GM18517 (cell line): ENCODE results near the gene SLC22A5.
"Not testable (repeated sequence)": the region's sequence is repeated elsewhere in the genome, so short reads cannot be mapped to it uniquely, and the experiment has no call there.

Source experiments
- ATAC-seq: cut with Tn5 transposase; IDR thresholded peaks from one replicate; pipeline ENCODE4 v1.9.1; 2021; ENCODE audit warnings: mild to moderate bottlenecking, moderate library complexity; ENCODE audit not compliant: unreplicated experiment

Gene SLC22A5

DNA sequence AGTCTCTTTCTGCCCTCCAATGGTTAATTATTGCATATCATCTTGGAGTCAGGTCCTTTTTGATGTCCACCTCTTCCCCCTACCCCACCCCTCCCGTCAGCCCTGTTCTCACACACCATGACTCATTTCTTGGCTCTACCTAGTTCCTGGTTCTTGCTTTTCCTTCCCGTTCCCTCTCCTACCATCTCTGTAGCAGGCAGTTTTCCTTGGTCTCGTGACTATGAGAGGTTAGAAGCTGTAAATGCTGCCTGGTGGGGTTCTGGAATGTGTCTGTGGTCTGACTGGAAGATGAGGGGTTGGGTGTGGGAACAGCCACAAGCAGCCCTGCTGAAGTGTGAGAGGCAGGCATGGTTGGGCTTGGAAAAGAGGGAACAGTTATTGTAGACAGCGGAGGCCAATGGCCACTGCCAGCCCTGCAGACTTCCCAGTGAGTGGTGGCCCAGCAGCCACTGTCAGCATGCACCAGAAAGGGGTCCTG, 18.2 kb downstream of the SLC22A5 start:
- ATAC-seq: no peak

DNA sequence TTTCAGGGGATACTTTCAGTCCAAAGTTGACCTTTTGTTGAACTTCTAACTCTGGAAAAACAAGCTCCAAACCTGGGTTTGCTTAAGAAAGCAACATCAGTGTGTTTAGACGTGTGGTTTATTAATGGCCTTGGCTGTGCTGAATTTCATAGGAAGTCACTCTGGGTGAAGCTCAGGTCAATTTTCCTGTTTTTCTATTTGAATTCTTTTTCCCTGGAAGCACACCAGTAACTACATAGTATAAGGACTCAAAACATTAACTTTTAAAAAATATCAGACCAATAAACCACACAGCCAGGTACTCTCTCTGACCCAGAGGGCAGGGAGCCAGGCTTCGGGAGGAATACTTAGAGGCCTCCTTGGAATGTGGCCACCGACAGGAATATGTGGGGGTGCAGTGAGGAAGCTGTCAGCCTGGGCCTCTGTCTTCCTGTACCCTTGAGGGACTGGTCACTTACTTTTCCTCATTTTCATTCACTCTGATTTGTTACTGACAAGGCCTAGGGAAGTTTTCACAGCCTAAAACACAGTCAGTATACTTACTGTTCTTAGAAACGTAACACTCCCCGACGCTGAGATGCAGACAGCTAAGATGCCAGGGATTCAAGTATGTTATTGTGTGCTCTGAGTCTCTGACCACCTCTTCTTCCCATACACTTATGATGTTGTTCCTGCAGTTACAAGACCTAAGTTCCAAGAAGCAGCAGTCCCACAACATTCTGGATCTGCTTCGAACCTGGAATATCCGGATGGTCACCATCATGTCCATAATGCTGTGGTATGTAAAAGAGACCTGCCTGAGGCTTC, 18.9 kb downstream of the SLC22A5 start:
- ATAC-seq: no peak

DNA sequence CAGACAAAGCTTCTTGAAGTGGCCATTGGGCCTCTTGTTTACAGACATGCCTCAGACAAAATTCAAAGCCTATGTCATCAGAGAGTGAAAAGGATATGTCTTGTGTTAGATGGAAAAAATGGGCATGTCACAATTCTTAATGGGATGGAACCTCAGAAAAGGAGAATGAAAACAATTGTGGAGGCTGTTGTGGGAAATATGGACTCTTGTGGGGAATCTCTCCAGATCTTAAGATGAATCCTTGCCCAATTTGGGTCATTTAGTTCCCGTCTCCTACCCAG, 19.5 kb downstream of the SLC22A5 start:
- no peak for ATAC-seq

DNA sequence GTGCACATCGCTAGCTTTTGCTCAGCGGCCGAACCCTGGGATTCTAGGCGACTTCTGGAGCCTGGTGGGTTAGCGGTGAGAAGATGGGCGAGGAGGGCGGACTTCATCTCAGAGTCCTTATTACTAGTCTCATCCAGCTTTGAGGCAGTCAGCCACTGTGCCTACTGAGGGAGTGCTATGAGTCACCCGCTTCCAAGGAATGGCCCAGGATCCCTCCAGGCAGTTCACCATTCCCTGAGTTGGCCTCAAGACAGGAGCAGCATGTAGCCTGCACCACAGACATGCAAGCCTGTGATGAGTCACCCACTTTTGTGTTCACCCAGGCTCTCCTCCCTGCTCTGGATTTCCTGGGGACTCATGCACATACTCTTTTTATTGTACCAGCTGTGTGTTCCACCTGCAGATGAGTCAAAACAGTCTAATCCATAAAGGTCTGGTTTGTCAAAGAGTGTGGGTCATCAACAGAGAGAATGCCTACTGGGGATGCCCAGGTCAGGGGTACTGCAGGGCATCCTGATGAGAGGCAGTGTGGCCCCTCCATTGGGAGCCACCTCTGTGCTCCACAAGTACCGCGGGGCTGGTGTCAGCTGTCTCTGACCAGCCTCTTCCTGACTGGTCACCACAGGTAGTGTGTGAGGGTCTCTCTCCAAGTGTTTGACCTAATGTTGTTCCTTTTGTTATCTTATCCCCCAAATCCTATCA, 20.2 kb downstream of the SLC22A5 start:
- ATAC-seq: no peak

DNA sequence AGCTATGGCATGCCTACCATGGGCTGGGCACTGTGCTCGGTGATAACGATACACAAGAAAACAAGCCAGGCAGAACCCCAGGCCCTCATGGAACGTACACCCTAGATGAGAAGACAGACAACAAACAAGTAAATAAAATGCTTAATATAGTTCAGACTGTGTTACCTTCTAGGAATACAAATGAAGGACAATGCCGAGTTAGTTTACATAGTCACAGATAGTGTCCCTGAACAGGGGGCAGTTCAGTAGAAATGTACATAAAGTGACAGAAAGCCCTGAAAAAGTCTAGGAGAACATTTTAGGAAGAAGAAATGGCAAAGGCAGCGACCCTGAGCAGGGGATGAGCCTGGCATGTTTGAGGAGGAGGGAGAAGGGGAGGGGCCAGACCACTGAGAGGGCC, 21.7 kb downstream of the SLC22A5 start:
- no peak for ATAC-seq

DNA sequence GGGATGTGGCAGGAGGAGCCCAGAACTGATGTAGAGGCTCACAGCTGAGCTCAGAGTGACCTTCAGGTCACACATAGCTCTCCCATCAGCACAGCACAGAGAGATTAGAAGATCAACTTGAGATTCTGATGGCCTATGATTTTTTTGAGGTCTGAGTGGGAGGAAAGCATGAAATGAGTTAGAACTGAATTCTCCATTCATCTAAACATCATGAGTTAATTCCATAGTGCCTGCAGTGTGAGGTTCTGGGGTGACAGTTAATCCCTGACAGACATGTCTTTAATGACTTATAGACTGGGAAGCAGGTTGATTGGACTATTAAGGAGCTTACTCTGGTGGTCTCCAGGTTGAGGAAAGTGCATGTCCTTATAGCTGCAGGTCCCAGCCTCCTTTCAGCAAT, 22.4 kb downstream of the SLC22A5 start:
- ATAC-seq: no peak

DNA sequence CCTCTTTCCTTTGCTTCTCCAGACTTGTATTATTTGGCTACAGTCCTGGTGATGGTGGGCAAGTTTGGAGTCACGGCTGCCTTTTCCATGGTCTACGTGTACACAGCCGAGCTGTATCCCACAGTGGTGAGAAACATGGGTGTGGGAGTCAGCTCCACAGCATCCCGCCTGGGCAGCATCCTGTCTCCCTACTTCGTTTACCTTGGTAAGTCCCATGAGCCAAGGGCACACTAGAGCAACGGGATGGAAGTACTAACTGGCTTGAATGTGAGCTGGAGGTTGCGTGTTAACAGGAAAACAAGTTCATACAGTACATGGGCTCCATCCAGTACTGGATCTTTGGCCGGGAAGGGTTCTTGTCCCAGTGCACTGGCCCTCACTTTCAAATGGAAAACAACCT, 22.9 kb downstream of the SLC22A5 start:
- ATAC-seq: no peak

DNA sequence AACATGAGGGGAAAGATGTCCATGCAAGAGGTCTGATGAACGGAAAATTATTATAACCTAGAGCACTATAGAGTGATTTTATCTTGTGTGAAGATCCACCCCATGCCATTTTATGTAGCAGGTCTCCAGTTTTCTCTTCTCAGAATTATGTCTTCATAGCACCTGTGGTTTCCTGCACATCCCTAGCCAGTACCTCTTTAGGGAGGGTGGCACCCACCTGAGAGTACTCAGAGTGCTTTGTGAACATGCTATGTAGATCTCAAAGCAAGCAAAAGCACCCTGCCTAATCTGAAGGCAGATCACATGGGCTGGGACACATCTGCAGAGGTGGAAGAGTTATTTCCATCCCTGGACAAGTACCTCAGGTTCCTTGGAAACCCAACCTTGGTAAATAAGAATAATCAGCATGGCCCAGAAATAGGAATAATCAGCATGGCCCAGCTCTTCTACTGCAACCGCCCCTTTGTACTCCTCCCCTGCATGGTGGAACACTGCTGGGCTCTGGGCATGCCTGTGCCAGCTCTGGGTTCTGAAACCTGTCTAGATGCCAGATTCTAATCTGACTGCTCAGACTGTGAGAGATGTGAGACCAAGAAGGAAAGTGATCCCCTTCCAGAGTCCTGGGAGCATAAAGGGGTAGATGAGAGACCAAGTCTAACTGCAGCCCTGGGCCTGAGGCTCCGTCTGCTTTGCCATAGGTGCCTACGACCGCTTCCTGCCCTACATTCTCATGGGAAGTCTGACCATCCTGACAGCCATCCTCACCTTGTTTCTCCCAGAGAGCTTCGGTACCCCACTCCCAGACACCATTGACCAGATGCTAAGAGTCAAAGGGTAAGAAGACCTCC, 23.7 kb downstream of the SLC22A5 start:
- no peak for ATAC-seq

DNA sequence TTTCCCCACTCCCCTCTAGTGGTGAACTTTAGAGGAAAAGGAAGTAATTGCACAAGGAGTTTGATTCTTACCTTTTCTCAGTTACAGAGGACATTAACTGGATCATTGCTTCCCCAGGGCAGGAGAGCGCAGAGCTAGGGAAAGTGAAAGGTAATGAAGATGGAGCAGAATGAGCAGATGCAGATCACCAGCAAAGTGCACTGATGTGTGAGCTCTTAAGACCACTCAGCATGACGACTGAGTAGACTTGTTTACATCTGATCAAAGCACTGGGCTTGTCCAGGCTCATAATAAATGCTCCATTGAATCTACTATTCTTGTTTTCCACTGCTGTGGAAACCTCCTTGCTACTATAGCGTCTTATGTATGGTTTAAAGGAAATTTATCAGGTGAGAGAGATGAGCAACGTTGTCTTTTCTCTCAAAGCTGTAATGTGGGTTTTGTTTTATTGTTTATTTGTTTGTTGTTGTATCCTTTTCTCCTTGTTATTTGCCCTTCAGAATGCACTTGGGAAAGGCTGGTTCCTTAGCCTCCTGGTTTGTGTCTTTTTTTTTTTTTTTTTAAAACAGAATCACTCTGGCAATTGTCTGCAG, 25.3 kb downstream of the SLC22A5 start:
- no peak for ATAC-seq

DNA sequence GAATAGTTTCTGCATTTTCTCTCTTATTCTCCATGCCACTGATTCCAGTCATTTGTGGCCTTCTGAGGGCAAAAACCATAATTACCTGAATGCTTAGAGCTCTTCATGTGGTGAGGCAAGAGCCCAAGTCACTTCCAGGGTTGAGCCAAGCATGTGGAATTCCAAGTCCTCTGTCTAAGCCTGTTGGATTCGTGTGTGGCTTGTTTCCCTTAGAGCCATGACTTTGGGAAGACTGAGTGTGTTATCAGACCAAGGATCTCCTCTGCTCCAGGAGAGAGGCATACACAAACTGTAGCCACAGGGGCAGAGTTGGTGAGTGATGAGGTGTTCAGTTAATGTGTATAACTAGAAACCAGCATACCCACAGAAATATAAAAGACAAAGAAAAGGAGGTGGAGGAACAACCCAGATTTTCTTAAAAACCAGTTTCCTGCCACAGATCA, 27.1 kb downstream of the SLC22A5 start:
- ATAC-seq: no peak

DNA sequence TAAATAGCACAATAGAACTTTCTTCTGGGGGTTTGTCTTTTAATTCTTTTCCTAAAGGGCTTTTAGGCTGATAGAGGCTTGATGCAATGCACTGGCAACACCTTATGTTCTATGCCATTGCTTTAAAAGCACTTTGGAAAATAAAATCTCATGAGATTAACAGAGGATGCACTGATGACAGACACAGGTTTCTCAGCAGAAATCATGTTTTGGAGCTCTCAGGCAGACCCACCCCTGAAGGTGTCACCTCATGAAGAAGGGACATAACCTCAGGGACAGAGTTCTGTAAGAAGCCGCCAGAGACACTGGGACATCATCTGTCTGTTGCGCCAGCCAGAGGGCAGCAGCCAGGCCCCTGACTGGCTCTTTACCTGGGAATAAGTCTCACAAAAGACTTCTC, 27.7 kb downstream of the SLC22A5 start:
- ATAC-seq: no peak

DNA sequence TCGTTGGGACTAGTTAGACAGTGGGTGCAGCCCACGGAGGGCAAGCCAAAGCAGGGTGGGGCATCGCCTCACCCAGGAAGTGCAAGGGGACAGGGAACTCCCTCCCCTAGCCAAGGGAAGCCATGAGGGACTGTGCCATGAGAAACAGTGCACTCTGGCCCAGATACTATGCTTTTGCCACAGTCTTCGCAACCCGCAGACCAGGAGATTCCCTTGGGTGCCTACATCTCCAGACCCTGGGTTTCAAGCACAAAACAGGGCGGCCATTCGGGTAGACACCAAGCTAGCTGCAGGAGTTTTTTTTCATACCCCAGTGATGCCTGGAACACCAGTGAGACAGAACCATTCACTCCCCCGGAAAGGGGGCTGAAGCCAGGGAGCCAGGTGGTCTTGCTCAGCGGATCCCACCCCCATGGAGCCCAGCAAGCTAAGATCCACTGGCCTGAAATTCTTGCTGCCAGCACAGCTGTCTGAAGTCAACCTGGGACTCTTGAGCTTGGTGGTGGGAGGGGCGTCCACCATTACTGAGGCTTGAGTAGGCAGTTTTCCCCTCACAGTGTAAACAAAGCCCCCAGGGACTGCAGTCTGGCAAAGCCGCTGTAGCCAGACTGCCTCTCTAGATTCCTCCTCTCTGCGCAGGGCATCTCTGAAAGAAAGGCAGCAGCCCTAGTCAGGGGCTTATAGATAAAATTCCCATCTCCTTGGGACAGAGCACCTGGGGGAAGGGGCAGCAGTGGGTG, 28.6 kb downstream of the SLC22A5 start:
- not testable (repeated sequence) for ATAC-seq

DNA sequence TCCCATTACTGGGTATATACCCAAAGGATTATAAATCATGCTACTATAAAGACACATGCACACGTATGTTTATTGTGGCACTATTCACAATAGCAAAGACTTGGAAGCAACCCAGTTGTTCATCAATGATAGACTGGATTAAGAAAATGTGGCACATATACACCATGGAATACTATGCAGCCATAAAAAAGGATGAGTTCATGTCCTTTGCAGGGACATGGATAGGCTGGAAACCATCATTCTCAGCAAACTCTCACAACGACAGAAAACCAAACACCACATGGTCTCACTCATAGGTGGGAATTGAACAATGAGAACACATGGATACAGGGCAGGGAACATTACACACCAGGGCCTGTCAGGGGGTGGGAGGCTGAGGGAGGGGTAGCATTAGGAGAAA, 34.5 kb downstream of the SLC22A5 start:
- not testable (repeated sequence) for ATAC-seq

DNA sequence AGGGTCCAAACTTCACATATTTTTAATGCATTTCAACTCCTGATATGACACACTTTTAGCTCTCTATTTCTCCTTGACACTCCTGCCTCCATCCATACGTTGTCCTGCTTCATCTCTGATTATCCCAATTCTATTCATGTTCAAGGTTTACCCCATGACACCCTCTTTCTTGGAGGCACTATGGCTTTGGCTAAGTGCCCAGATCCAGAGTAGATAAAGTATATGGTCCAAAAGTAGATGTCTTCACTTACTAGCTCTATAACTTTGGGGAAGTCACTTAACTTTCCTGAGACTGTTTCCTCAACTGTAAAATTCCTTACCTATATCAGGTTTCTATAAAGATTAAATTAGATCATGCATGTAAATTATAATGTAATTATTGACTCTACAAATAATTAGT, 36.1 kb downstream of the SLC22A5 start:
- ATAC-seq: no peak

DNA sequence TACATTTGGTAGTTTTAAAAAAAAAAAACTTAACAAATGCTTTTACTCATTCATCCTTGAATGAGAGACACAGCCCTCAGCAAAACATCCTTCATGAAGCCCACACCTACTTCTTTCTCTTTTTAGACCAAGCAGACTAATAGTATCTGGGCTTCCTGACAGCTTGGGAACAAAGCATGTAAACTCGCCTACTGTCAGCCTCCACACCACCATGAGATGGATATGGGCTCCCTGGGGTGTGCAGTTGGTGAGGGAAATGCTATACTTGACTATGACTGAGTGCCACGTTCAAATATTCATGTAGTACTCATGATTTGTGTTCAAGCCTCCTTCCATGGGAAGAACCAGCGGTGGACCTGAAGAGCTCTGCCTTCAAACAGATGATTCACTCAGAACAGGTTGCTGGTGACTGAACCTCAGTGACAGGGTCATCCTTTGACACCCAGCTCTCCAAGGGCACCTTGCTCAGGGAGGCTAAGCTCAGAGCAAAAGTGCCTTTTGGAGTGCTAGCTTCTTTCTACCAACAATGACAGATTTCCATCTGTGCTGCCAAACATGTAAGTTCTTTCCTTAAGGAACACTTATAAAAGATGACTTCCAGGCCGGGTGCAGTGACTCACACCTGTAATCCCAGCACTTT, 36.8 kb downstream of the SLC22A5 start:
- no peak for ATAC-seq

DNA sequence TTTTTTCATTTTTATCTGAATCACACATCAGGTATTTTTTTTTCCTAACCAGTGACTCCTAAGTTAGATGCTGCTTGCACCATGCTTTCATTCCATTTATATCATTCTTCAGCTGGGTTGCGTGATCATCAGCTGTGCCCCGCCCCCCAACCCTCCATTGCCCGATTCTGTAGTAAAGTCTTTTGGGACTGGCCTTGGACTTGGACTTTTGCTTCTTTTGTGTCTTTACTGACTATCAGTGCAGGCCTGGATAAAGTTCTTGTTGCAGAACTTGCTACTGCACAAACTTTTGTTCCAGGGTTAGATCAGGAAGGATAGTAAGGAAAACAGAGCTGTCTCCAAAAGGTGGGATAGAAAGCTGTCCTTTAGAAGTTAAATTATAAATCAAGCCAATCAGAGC, 38.5 kb downstream of the SLC22A5 start:
- no peak for ATAC-seq

DNA sequence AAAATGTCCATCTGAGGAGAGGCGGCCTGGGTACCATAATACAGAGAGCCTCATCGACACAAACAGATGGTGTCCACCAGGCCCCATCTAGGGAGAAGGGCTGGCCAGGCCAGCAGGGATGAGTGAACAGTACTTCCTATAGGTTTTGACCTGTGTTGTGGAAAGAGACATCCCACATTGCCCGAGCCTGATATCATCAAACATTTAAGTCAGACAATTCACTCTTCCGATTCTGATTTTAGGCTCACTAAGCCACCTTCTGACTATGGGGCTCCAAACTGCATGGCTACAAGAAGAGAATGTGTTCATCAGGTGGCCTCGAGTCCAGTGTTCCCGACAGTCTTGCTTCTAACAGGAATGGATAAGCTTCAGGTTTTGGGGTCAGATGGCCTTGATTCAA, 38.9 kb downstream of the SLC22A5 start:
- no peak for ATAC-seq

DNA sequence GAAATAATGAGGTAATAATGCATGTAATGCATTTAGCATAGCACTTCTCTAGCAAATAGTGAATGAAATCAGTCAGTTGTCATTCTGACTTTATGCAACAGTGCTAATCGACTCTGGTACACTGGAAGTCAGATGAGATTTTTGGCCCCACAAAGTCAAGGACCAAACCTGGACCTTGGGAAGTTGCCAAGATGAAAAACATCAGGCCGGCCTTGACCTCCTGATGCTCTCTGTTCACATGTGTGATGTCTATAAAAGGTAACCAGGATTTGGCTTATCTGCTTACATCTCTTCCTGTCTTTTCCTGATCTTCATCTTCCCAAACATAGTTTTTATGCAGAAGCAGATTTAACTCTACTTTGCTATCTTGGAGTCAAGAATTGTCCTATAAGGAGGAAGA, 39.5 kb downstream of the SLC22A5 start:
- no peak for ATAC-seq

DNA sequence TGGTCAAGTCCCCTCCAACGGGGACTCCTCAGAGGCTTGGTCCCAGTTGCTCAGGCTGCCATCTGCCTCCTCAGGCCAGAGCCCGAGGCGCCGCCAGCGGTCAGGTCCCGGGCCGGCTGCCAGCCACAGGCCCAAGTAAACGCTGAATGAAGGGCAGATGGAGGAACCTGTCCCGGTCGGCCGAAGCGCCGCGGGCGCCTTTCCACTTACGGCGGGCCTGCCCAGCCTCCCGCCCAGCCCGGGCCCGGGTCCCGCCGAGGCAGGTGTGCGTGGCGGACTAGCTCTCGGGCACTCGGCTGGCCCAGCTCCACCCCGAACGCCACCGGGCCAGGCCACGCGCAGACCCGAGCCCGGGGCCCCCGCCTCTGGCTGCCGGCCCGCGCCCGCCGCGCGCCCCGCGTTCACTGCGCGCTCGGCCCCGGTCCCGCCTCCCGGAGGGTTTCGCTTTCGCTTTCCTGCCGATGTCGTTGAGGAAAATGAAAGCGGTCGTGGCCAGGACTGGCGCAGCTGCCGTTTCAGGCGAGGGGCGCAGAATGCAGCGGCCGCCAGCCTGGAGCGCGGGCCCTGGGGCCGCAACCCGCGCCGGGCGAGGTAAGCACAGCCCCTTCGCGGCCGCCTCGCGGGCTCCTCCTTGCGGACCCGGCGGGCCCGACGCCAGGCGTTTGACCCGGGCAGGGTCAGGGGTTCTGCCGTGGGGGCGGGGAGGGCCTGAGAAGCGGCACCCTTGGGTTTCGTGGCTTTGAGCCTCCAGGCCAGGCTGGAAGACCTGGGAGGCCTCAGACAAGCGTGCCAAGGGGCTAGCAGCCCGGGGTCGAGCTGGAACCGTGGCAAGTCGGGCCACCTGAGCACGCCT, 41.2 kb downstream of the SLC22A5 start:
- peak; percentile 66 for ATAC-seq
